ENCODE measurements around the gene CASZ1. TPM values are rescaled to one million over a fixed set of nuclear protein-coding genes. Genes with fewer than 3 reads are reported as not detected.

CASZ1 gene
- total RNA-seq, 1 donor = under 0.01 TPM

DNA sequence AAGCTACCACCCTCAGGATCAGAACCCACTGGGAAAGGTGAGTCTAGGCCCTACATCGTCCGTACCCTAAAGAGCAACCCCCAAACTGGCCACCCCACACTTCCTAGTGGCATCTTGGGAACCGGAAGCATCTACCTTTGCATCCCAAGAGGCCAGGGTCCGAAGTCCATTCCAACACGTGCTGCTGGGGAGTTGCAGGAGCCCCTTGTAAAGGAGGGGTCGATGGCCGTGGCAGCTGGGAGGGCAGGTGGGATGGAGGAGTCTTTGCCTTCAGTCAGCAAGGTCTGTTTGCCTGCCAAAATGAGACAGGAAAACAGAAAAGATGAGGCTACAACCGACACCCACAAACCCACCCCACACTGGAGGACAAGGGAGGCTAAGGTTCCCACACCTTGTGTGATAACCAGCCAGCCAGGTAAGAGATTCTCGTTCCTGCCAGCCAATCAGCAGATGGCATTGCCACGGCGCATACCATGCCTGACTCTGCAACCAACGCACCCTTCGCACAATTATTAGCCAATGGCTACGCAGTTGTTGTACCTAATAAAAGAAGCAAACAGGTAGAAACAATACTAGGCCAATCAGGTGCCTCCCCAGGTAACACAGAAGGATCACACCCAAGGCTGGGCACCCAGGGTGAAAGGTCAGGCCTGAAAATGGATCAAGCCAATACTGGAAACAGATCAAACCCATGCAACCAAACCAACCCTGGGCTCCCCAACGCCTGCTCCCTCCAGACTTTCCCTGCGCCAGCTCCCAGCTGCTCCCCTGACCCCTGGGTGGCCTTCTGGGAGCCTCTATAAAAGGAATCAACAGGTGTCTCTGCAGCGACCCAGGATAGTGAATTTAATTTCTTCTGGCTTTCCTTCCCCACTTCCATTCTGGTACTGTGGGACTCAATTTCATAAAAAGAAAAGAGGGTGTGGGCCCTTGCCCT is 35.6 kb downstream of the CASZ1 start:
- no peak overlapping the region for H3K4me3 ChIP-seq (ENCODE audit: low read depth, low read length)
- TF ChIP-seq, protein P1, sequence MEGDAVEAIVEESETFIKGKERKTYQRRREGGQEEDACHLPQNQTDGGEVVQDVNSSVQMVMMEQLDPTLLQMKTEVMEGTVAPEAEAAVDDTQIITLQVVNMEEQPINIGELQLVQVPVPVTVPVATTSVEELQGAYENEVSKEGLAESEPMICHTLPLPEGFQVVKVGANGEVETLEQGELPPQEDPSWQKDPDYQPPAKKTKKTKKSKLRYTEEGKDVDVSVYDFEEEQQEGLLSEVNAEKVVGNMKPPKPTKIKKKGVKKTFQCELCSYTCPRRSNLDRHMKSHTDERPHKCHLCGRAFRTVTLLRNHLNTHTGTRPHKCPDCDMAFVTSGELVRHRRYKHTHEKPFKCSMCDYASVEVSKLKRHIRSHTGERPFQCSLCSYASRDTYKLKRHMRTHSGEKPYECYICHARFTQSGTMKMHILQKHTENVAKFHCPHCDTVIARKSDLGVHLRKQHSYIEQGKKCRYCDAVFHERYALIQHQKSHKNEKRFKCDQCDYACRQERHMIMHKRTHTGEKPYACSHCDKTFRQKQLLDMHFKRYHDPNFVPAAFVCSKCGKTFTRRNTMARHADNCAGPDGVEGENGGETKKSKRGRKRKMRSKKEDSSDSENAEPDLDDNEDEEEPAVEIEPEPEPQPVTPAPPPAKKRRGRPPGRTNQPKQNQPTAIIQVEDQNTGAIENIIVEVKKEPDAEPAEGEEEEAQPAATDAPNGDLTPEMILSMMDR (IDR thresholded peaks at IDR 0.05; ENCODE audit: insufficient read depth, low read depth, low read length) = no peak
- DNase-seq (ENCODE audit: low read depth) = no peak

GRCh38 chr1:10759413-10760200 is 36.8 kb downstream of the CASZ1 start:
- TF ChIP-seq, protein P1 (IDR thresholded peaks at IDR 0.05; ENCODE audit: insufficient read depth, low read depth, low read length) = no peak
- no peak overlapping the region for H3K4me3 ChIP-seq (ENCODE audit: low read depth, low read length)
- DNase-seq (ENCODE audit: low read depth) = no peak

DNA sequence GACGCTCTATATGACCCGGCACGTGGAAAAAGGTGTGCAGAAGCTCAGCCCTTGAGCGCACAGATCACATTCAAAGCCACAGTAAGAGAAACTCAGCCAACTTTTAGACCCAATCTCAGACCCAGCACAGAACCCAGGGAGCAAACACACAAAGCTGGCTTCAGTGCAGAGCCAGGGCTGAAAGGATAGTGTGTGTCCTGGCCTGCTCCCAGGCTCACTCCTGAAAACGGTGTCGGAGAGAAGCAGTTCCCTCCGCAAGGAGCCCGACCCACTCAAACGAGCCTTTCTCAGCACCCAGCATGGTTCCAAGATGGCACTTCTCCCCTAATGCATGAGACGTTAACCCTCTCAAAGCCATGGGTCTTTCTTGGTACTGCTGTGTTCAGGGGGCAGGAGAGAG is 39.6 kb downstream of the CASZ1 start:
- no peak overlapping the region for H3K4me3 ChIP-seq (ENCODE audit: low read depth, low read length)
- TF ChIP-seq, protein P1 (IDR thresholded peaks at IDR 0.05; ENCODE audit: insufficient read depth, low read depth, low read length) = no peak
- DNase-seq (ENCODE audit: low read depth) = no peak

GRCh38 chr1:10755970-10756521 is 40.4 kb downstream of the CASZ1 start:
- TF ChIP-seq, protein P1 (IDR thresholded peaks at IDR 0.05; ENCODE audit: insufficient read depth, low read depth, low read length) = no peak
- peak; percentile 17 for DNase-seq (ENCODE audit: low read depth)
- no peak overlapping the region for H3K4me3 ChIP-seq (ENCODE audit: low read depth, low read length)

DNA sequence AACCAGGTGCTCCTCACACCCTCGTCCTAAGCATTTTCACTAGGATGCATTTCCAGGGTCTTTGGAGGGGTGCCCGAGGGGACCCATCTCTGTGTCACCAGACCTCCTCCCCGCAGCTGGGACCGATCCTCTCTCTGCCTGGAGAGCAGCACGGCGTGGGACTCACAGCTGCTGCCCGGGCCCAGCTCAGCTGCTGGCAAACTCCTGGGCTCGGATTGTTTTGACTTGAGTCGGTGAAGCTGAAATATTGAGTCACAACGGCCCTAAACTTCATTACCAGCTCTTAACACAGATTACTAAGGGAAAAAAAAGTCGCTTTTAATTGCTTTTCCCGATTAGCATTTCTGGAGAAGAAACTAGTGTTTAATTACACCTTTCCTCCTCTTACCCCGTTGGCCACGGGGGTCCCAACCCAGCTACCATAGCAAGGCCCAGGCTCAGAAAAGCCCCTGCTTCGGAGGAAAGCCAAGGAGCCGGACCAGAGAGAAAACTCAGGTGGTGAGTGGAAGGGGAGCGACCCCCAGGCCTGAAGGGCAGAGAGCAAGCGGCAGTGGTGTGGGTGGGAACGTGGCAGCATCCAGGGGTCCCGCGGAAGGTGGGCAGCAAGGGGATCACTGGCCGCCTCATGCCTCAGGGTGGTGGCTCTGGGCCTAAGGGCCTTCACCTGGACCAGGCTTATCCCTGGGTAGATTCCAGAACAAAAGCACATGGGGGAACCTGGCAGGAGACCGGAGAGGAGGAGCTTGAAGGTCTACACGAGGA is 41.7 kb downstream of the CASZ1 start:
- H3K4me3 ChIP-seq (ENCODE audit: low read depth, low read length) = no peak overlapping the region
- DNase-seq (ENCODE audit: low read depth) = no peak
- TF ChIP-seq, protein P1 (IDR thresholded peaks at IDR 0.05; ENCODE audit: insufficient read depth, low read depth, low read length) = no peak

DNA sequence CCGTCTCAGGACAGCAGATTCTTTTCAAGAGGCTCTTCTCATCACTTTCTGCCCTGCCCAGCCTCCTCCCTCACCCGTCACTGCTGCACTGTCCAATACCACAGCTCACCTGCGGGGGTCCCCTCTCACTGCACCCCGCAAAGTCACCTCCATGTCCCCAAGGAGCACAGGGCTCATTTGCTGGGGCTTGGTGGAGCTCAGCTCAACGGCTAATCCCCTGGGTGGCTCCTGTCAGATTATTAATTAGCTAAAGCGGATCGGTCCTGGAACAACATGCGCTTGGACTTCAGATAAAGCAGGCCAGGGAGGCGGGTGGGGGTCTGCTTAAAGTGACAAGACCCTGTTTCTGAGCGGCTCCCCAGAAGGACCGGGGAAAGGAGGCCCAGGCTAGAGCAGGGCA is 43.1 kb downstream of the CASZ1 start:
- DNase-seq (ENCODE audit: low read depth) = no peak
- H3K4me3 ChIP-seq (ENCODE audit: low read depth, low read length) = no peak overlapping the region
- TF ChIP-seq, protein P1 (IDR thresholded peaks at IDR 0.05; ENCODE audit: insufficient read depth, low read depth, low read length) = no peak

Measured in fibroblast of villous mesenchyme (primary cell).